OCI-LY3 (cell line): ENCODE results near the gene BHLHE23.

Source experiments
- EZH2phosphoT487 ChIP-seq: fragments of 200-600 bp; shearing (Covaris generic); IDR thresholded peaks from 2 replicates; pipeline ENCODE4 v1.6.1; 2018; ENCODE audit warnings: antibody characterized with exemption, mixed run types, low read depth
- TF ChIP-seq, protein P1 (sequence below): fragments of 200-600, 300-600 bp; sonication (generic); IDR thresholded peaks from 2 replicates; pipeline ENCODE4 v1.5.1; 2014; ENCODE audit warnings: antibody characterized with exemption, low read length, low read depth

DNA sequence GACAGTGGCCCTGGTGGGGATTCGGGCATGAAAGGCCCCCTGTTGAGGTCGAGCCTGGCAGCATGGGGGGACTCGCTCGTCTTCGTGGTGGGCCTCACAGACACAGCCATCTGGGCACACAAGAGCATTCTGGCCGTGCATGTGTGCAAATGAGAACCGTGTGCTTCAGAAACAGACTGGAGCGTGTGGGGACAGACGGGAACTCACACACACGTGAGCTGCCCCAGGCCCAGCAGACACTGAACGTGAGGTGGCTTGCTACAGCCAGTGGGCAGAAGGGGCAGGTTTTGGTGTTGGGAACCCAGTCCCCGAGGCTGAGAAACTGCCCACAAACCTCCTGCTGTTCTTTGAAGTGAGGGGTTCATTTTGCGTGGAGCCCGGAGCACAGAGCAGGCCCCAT lies 38.6 kb upstream of the BHLHE23 start:
- TF ChIP-seq, protein P1, sequence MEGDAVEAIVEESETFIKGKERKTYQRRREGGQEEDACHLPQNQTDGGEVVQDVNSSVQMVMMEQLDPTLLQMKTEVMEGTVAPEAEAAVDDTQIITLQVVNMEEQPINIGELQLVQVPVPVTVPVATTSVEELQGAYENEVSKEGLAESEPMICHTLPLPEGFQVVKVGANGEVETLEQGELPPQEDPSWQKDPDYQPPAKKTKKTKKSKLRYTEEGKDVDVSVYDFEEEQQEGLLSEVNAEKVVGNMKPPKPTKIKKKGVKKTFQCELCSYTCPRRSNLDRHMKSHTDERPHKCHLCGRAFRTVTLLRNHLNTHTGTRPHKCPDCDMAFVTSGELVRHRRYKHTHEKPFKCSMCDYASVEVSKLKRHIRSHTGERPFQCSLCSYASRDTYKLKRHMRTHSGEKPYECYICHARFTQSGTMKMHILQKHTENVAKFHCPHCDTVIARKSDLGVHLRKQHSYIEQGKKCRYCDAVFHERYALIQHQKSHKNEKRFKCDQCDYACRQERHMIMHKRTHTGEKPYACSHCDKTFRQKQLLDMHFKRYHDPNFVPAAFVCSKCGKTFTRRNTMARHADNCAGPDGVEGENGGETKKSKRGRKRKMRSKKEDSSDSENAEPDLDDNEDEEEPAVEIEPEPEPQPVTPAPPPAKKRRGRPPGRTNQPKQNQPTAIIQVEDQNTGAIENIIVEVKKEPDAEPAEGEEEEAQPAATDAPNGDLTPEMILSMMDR, result no peak
- no peak for TF ChIP-seq EZH2phosphoT487
